Vagina (tissue), 2 donors: ENCODE measurements around the gene UMPS. TPM values are rescaled to one million over a fixed set of nuclear protein-coding genes. Genes with fewer than 3 reads are reported as not detected.

Experiments used
- DNase-seq, 2 donors: peaks; one replicate each; pipeline ENCODE4 v3.0.0-alpha.2; 2017; ENCODE audit errors: extremely low spot score in 2 of 2
- H3K27ac ChIP-seq: fragments of 200-600 bp; sonication (generic); one replicate; pipeline ENCODE4 v1.5.1; 2019
- H3K27me3 ChIP-seq: fragments of 200-600 bp; sonication (generic); one replicate; pipeline ENCODE4 v1.5.1; 2019
- H3K36me3 ChIP-seq, 2 donors: fragments of 200-600 bp; sonication (generic); one replicate each; pipeline ENCODE4 v1.5.1; 2017 to 2019
- H3K4me1 ChIP-seq: fragments of 200-600 bp; sonication (generic); one replicate; pipeline ENCODE4 v1.5.1; 2019
- H3K4me3 ChIP-seq, 2 donors: fragments of 200-600 bp; sonication (generic); 1 replicate in 1 of 2; 2 replicates in 1 of 2; pipeline ENCODE4 v1.5.1; 2016 to 2019
- H3K9me3 ChIP-seq: fragments of 200-600 bp; sonication (generic); one replicate; pipeline ENCODE4 v1.5.1; 2019
- POLR2A ChIP-seq, 2 donors: fragments of 450-650 bp; IDR thresholded peaks; one replicate each; pipeline ENCODE4 v1.6.1; 2017; ENCODE audit warnings: antibody characterized with exemption in 2 of 2, mild to moderate bottlenecking in 2 of 2, moderate library complexity in 2 of 2
- POLR2AphosphoS5 ChIP-seq, 2 donors: sonication (generic); formaldehyde crosslinking; IDR thresholded peaks; one replicate each; pipeline ENCODE4 v1.9.0; 2017; ENCODE audit warnings: antibody characterized with exemption in 2 of 2, mild to moderate bottlenecking in 2 of 2, low read depth in 1 of 2; ENCODE audit not compliant: insufficient read depth in 1 of 2
- intact Hi-C: fragments of 100-400 bp; cut with DNase I; formaldehyde crosslinking; loops from one replicate; pipeline ENCODE4 v1.15.1; 2023
- total RNA-seq: library from RNA; depleted of rRNA; stranded (reverse); fragments of >200 nt; gene quantifications from one replicate; pipeline ENCODE4 v1.2.3, GENCODE V29; 2016
- TF ChIP-seq, protein P1 (sequence below), 3 experiments: fragments of 450-650 bp in 2 of 3; fragments of 200-600 bp in 1 of 3; sonication (generic) in 1 of 3; IDR thresholded peaks; one replicate each; pipeline ENCODE4 v1.5.1; 2017 to 2019; ENCODE audit warnings: antibody characterized with exemption in 3 of 3, mild to moderate bottlenecking in 2 of 3, moderate library complexity in 2 of 3

Gene UMPS
- total RNA-seq, 1 donor from 2014 or later, result 13.3 TPM

DNA sequence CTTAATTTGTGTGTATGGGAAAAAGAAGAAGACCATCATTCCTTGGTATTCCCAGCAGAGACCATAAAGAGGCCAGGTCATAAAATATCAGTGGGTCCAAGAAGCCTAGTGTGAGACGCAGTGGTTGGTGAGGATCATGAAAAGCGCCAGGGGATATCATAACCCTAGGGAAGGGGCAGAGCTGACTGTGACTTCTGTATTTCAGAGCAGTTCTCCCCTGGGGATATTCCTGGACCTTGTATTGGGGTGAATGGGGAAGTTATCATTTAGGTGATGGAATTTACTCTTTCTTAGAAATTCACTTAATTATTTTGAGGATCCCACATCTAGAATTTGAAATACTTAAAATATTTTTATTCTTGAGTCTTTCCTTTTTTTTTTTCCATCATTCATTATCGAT is 34.9 kb upstream of the UMPS start:
- no peaks in the 10 kb centered on the region for H3K9me3 ChIP-seq
- no peak for DNase-seq
- H3K4me3 ChIP-seq, result no peak overlapping the region
- TF ChIP-seq, protein P1, sequence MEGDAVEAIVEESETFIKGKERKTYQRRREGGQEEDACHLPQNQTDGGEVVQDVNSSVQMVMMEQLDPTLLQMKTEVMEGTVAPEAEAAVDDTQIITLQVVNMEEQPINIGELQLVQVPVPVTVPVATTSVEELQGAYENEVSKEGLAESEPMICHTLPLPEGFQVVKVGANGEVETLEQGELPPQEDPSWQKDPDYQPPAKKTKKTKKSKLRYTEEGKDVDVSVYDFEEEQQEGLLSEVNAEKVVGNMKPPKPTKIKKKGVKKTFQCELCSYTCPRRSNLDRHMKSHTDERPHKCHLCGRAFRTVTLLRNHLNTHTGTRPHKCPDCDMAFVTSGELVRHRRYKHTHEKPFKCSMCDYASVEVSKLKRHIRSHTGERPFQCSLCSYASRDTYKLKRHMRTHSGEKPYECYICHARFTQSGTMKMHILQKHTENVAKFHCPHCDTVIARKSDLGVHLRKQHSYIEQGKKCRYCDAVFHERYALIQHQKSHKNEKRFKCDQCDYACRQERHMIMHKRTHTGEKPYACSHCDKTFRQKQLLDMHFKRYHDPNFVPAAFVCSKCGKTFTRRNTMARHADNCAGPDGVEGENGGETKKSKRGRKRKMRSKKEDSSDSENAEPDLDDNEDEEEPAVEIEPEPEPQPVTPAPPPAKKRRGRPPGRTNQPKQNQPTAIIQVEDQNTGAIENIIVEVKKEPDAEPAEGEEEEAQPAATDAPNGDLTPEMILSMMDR (IDR thresholded peaks at IDR 0.05), result no peak
- TF ChIP-seq POLR2AphosphoS5 (IDR thresholded peaks at IDR 0.05; ENCODE audit: insufficient read depth in 1 of 2, low read depth in 1 of 2) (no peak), POLR2A (IDR thresholded peaks at IDR 0.05) (no peak)
- H3K4me1 ChIP-seq, result no peaks in the 10 kb centered on the region
- intact Hi-C loops, result no loop called here
- H3K27me3 ChIP-seq, result no peaks in the 10 kb centered on the region
- H3K27ac ChIP-seq, result no peak overlapping the region
- H3K36me3 ChIP-seq, result no peaks in the 10 kb centered on the region

DNA sequence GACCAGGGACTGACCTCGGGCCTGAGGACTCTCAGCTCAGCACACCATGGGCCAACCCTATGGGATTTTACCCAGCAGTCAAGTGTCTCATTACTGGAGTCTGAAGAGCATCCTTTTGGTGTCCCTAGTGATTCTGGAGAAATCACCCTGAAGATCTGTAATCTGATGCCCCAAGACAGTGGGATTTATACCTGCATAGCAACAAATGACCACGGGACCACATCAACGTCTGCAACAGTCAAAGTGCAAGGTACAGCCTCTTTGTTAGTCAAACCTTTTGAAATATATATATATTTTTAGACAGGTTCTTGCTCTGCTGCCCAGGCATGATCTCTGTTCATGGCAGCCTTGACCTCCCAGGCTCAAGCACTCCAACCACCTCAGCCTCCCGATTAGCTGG is 34.2 kb upstream of the UMPS start:
- Histone ChIP-seq H3K36me3 (no peaks in the 10 kb centered on the region), H3K27me3 (no peaks in the 10 kb centered on the region), H3K4me3 (no peak overlapping the region), H3K27ac (no peak overlapping the region), H3K4me1 (no peaks in the 10 kb centered on the region), H3K9me3 (no peaks in the 10 kb centered on the region)
- intact Hi-C loops, result no loop called here
- DNase-seq, result no peak
- TF ChIP-seq POLR2A (IDR thresholded peaks at IDR 0.05) (no peak), POLR2AphosphoS5 (IDR thresholded peaks at IDR 0.05; ENCODE audit: insufficient read depth in 1 of 2, low read depth in 1 of 2) (no peak)
- TF ChIP-seq, protein P1 (IDR thresholded peaks at IDR 0.05), result no peak

DNA sequence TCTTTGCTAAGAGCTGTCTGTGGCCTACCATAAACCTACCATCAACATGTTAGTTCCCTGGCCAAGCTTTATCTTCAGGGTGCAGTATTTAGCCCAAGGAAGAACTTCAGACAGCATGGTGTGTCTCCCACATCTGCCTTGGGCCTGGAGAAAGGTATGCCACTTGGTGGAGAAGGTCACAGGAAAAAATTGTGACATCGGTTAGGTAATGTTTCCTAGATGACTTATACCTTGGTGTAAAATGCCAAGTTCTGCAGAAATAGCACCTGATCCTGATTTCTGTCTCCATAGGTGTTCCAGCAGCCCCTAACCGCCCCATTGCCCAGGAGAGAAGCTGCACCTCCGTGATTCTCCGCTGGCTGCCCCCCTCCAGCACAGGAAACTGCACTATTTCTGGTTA is 33.0 kb upstream of the UMPS start:
- no peak for DNase-seq
- TF ChIP-seq POLR2AphosphoS5 (IDR thresholded peaks at IDR 0.05; ENCODE audit: insufficient read depth in 1 of 2, low read depth in 1 of 2) (no peak), POLR2A (IDR thresholded peaks at IDR 0.05) (no peak)
- TF ChIP-seq, protein P1 (IDR thresholded peaks at IDR 0.05), result no peak
- Histone ChIP-seq H3K27ac (no peak overlapping the region), H3K9me3 (no peaks in the 10 kb centered on the region), H3K4me1 (no peaks in the 10 kb centered on the region), H3K36me3 (no peaks in the 10 kb centered on the region), H3K27me3 (no peaks in the 10 kb centered on the region), H3K4me3 (no peak overlapping the region)
- intact Hi-C loops, result no loop called here

DNA sequence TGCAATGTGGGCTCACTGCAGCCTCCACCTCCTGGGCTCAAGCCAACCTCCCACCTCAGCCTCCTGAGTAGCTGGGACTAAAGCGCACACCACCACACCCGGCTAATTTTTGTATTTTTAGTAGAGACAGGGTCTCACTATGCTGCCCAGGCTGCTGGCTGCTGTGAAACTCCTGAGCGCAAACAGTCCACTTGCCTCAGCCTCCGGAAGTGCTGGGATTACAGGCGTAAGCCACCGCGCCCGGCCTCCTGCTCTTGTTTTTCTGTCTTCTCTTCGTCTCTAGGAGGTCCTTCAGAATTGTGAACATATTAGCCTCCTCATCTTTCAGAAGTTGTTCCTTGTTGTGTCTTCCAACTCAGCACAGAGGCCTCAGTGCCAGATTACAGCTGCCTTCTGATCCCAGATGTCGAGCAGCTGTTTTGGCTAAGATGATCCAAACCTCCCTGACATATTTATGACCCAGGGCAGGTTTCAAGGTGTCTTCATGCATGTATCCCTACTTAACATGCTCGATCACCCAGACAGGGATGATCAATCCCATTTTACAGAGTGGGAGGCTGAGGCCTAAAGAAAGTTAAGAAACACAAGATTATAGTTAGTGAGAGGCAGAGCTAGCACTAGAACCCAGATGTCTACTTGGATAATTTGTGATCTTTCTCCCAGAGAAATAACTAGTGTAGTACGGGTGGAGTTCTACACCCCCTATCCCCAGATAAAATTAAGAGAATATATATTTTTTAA is 32.1 kb upstream of the UMPS start:
- intact Hi-C loops, result no loop called here
- Histone ChIP-seq H3K4me3 (no peak overlapping the region), H3K4me1 (no peaks in the 10 kb centered on the region), H3K27me3 (no peaks in the 10 kb centered on the region), H3K36me3 (no peaks in the 10 kb centered on the region), H3K27ac (no peak overlapping the region), H3K9me3 (no peaks in the 10 kb centered on the region)
- TF ChIP-seq, protein P1 (IDR thresholded peaks at IDR 0.05), result no peak
- TF ChIP-seq POLR2AphosphoS5 (IDR thresholded peaks at IDR 0.05; ENCODE audit: insufficient read depth in 1 of 2, low read depth in 1 of 2) (no peak), POLR2A (IDR thresholded peaks at IDR 0.05) (no peak)
- no peak for DNase-seq

DNA sequence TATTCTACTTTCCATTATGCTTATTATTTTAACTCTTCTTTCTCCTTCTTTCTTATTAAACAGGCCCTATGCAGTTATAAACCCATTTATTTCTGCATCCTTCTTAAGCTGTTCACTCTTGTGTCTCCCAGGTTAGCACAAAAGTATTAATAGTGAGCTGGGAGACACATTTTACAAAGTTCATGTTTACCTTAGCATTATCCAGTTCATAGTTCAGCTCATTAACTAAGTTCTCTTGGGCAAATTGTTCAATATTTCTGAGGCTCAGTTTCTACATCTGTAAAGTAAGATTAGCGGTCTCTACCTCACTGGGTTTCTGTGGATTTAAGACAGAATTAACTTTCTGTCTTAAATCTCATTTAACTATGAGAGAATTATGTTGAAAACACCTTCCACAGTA is 31.2 kb upstream of the UMPS start:
- no peaks in the 10 kb centered on the region for H3K9me3 ChIP-seq
- no peaks in the 10 kb centered on the region for H3K36me3 ChIP-seq
- H3K27ac ChIP-seq, result no peak overlapping the region
- TF ChIP-seq POLR2AphosphoS5 (IDR thresholded peaks at IDR 0.05; ENCODE audit: insufficient read depth in 1 of 2, low read depth in 1 of 2) (no peak), POLR2A (IDR thresholded peaks at IDR 0.05) (no peak)
- TF ChIP-seq, protein P1 (IDR thresholded peaks at IDR 0.05), result no peak
- no peak for DNase-seq
- intact Hi-C loops, result no loop called here
- H3K27me3 ChIP-seq, result no peaks in the 10 kb centered on the region
- H3K4me3 ChIP-seq, result no peak overlapping the region
- no peaks in the 10 kb centered on the region for H3K4me1 ChIP-seq
